22Rv1 (cell line): ENCODE measurements around the gene PXDN.

ENCODE experiments used
- ZFX ChIP-seq: fragments of 450-650 bp; IDR thresholded peaks from 2 replicates; pipeline ENCODE4 v1.6.1; 2017; ENCODE audit warnings: antibody characterized with exemption, borderline replicate concordance
- TF ChIP-seq, protein P1 (sequence below): fragments of 450-650 bp; IDR thresholded peaks from 2 replicates; pipeline ENCODE4 v1.5.1; 2017; ENCODE audit warnings: mild to moderate bottlenecking

DNA sequence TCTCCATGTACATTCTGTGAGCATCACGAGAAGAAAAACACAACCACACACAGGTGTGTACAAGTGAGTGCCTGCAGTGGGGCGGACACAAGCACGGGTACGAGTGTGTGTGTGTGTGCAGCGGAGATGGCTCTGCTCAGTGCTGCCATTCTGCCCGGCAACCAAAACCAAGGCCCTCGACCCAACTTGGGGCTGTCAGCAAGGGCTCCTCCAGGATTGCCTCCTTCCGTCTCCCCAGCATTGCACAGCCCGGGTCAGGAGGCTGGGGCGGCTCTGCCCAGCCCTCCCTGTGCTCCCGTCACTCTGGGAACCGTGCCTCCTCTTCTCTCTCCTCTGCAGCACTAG lies 66.5 kb downstream of the PXDN start:
- TF ChIP-seq, protein P1, sequence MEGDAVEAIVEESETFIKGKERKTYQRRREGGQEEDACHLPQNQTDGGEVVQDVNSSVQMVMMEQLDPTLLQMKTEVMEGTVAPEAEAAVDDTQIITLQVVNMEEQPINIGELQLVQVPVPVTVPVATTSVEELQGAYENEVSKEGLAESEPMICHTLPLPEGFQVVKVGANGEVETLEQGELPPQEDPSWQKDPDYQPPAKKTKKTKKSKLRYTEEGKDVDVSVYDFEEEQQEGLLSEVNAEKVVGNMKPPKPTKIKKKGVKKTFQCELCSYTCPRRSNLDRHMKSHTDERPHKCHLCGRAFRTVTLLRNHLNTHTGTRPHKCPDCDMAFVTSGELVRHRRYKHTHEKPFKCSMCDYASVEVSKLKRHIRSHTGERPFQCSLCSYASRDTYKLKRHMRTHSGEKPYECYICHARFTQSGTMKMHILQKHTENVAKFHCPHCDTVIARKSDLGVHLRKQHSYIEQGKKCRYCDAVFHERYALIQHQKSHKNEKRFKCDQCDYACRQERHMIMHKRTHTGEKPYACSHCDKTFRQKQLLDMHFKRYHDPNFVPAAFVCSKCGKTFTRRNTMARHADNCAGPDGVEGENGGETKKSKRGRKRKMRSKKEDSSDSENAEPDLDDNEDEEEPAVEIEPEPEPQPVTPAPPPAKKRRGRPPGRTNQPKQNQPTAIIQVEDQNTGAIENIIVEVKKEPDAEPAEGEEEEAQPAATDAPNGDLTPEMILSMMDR, result no peak
- TF ChIP-seq ZFX, result no peak
